NB4 (cell line): ENCODE data around the gene ABLIM1.

Experiments used
- POLR2A ChIP-seq: IDR thresholded peaks from 2 replicates; pipeline ENCODE4 v1.6.1; 2011; ENCODE audit warnings: mild to moderate bottlenecking; ENCODE audit not compliant: insufficient read length; ENCODE audit errors: extremely low read depth
- TF ChIP-seq, protein P1 (sequence below): IDR thresholded peaks from one replicate; pipeline ENCODE4 v1.5.1; 2012; ENCODE audit warnings: low read depth, low read length

GRCh38 chr10:114495303-114495702 is 162.8 kb downstream of the ABLIM1 start:
- TF ChIP-seq, protein P1, sequence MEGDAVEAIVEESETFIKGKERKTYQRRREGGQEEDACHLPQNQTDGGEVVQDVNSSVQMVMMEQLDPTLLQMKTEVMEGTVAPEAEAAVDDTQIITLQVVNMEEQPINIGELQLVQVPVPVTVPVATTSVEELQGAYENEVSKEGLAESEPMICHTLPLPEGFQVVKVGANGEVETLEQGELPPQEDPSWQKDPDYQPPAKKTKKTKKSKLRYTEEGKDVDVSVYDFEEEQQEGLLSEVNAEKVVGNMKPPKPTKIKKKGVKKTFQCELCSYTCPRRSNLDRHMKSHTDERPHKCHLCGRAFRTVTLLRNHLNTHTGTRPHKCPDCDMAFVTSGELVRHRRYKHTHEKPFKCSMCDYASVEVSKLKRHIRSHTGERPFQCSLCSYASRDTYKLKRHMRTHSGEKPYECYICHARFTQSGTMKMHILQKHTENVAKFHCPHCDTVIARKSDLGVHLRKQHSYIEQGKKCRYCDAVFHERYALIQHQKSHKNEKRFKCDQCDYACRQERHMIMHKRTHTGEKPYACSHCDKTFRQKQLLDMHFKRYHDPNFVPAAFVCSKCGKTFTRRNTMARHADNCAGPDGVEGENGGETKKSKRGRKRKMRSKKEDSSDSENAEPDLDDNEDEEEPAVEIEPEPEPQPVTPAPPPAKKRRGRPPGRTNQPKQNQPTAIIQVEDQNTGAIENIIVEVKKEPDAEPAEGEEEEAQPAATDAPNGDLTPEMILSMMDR = no peak
- no peak for TF ChIP-seq POLR2A
